ENCODE measurements around the gene OR2T5. TPM values are rescaled to one million over a fixed set of nuclear protein-coding genes. Genes with fewer than 3 reads are reported as not detected.
"Not testable (repeated sequence)": the region's sequence is repeated elsewhere in the genome, so short reads cannot be mapped to it uniquely, and the experiment has no call there.

Gene OR2T5
- total and polyA plus RNA-seq, 8 donors, result not detected

GRCh38 chr1:248510217-248510616 lies 21.8 kb downstream of the OR2T5 start:
- intact Hi-C loops (cut with DNase I; ENCODE audit: low total_unique reads); H3K4me1 ChIP-seq; H3K27me3 ChIP-seq; H3K4me3 ChIP-seq; H3K27ac ChIP-seq; H3K9me3 ChIP-seq; H3K36me3 ChIP-seq; DNase-seq: not testable (repeated sequence)

- 85 to 91% (median 88%) methylated on average over 12 of the region's 12 CpGs for WGBS, 5 donors
- intact Hi-C loops (cut with DNase I; ENCODE audit: low total_unique reads), result no loop called here
- Histone ChIP-seq H3K4me1 (no peaks in the 10 kb centered on the region), H3K36me3 (no peaks in the 10 kb centered on the region), H3K27me3 (no peaks in the 10 kb centered on the region), H3K9me3 (peaks cover 0 to 8% (median 0%) of the 10 kb centered on the region in 4 donors), H3K27ac (no peak overlapping the region), H3K4me3 (no peak overlapping the region)
- TF ChIP-seq POLR2A (IDR thresholded peaks at IDR 0.05) (no peak), EP300 (IDR thresholded peaks at IDR 0.05) (no peak), POLR2AphosphoS5 (IDR thresholded peaks at IDR 0.05) (no peak)
- TF ChIP-seq, protein P1, sequence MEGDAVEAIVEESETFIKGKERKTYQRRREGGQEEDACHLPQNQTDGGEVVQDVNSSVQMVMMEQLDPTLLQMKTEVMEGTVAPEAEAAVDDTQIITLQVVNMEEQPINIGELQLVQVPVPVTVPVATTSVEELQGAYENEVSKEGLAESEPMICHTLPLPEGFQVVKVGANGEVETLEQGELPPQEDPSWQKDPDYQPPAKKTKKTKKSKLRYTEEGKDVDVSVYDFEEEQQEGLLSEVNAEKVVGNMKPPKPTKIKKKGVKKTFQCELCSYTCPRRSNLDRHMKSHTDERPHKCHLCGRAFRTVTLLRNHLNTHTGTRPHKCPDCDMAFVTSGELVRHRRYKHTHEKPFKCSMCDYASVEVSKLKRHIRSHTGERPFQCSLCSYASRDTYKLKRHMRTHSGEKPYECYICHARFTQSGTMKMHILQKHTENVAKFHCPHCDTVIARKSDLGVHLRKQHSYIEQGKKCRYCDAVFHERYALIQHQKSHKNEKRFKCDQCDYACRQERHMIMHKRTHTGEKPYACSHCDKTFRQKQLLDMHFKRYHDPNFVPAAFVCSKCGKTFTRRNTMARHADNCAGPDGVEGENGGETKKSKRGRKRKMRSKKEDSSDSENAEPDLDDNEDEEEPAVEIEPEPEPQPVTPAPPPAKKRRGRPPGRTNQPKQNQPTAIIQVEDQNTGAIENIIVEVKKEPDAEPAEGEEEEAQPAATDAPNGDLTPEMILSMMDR (IDR thresholded peaks at IDR 0.05), result no peak
- no peak for DNase-seq
These were observed 33.5 kb downstream of the OR2T5 start for GRCh38 chr1:248521856-248522255.

DNA sequence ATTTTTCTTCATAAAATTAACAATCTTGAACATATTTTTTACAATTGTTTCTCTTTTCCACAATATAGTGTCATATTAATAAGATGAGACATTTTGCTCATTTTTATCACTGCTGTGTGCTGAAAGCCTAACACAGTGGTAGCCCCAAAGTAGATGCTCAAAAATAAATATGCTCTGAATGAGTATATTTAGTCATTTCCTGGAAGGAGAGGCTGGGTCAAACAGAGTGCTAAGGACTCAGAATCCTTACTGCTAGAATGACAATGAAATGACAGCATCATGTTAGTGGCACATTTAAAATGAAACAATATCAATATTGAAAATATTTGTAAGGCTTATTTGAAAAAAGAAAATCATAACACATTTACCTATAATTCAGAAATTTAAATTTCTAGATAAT lies 49.1 kb downstream of the OR2T5 start:
- intact Hi-C loops (cut with DNase I; ENCODE audit: low total_unique reads); DNase-seq; H3K9me3 ChIP-seq; H3K36me3 ChIP-seq; H3K4me1 ChIP-seq; H3K27me3 ChIP-seq; H3K4me3 ChIP-seq; H3K27ac ChIP-seq: not testable (repeated sequence)

Other genes starting within 250 kb of the OR2T5 start
- not detected for gene OR2T33, start 210.6 kb upstream of the OR2T5 start, total RNA-seq
- gene OR2T33, start 210.6 kb upstream of the OR2T5 start, polyA plus RNA-seq, result not detected
- gene OR2T12, start 185.2 kb upstream of the OR2T5 start, total RNA-seq, result not detected
- not detected for gene OR2T12, start 185.2 kb upstream of the OR2T5 start, polyA plus RNA-seq
- not detected for gene OR2M7, start 164.0 kb upstream of the OR2T5 start, total RNA-seq
- gene OR2M7, start 164.0 kb upstream of the OR2T5 start, polyA plus RNA-seq, result not detected
- not detected for gene OR14C36, start 139.8 kb upstream of the OR2T5 start, total RNA-seq
- not detected for gene OR14C36, start 139.8 kb upstream of the OR2T5 start, polyA plus RNA-seq
- not detected for gene OR2T4, start 126.9 kb upstream of the OR2T5 start, total RNA-seq
- gene OR2T4, start 126.9 kb upstream of the OR2T5 start, polyA plus RNA-seq, result not detected
- under 1 TPM in 1 of 5 donors, not detected in 4; under 0.01 TPM for gene OR2T6, start 112.8 kb upstream of the OR2T5 start, total RNA-seq
- not detected for gene OR2T6, start 112.8 kb upstream of the OR2T5 start, polyA plus RNA-seq
- not detected for gene OR2T1, start 85.5 kb upstream of the OR2T5 start, total RNA-seq
- gene OR2T1, start 85.5 kb upstream of the OR2T5 start, polyA plus RNA-seq, result not detected
- gene OR2T2, start 43.0 kb upstream of the OR2T5 start, total RNA-seq, result not detected
- not detected for gene OR2T2, start 43.0 kb upstream of the OR2T5 start, polyA plus RNA-seq
- gene OR2T3, start 15.2 kb upstream of the OR2T5 start, total RNA-seq, result not detected
- gene OR2T3, start 15.2 kb upstream of the OR2T5 start, polyA plus RNA-seq, result not detected
- gene OR2G6, start 19.5 kb downstream of the OR2T5 start, total RNA-seq, result not detected
- not detected for gene OR2G6, start 19.5 kb downstream of the OR2T5 start, polyA plus RNA-seq
- gene OR2T29, start 74.2 kb downstream of the OR2T5 start, total RNA-seq, result not detected
- not detected for gene OR2T29, start 74.2 kb downstream of the OR2T5 start, polyA plus RNA-seq
- not detected for gene OR2T34, start 86.2 kb downstream of the OR2T5 start, total RNA-seq
- gene OR2T34, start 86.2 kb downstream of the OR2T5 start, polyA plus RNA-seq, result not detected
- gene OR2T10, start 109.1 kb downstream of the OR2T5 start, total RNA-seq, result not detected
- not detected for gene OR2T10, start 109.1 kb downstream of the OR2T5 start, polyA plus RNA-seq
- not detected for gene OR2T11, start 146.5 kb downstream of the OR2T5 start, total RNA-seq
- gene OR2T11, start 146.5 kb downstream of the OR2T5 start, polyA plus RNA-seq, result not detected
- not detected for gene OR2T35, start 156.7 kb downstream of the OR2T5 start, total RNA-seq
- not detected for gene OR2T35, start 156.7 kb downstream of the OR2T5 start, polyA plus RNA-seq
- not detected for gene OR2T27, start 166.9 kb downstream of the OR2T5 start, total RNA-seq
- not detected for gene OR2T27, start 166.9 kb downstream of the OR2T5 start, polyA plus RNA-seq
- not detected for gene OR14I1, start 214.2 kb downstream of the OR2T5 start, total RNA-seq
- gene OR14I1, start 214.2 kb downstream of the OR2T5 start, polyA plus RNA-seq, result not detected